GM19099 (cell line): ENCODE results near the gene SLC23A1.

Experiments
- POLR2A ChIP-seq: IDR thresholded peaks from 3 replicates; pipeline ENCODE4 v1.6.1; 2011; ENCODE audit warnings: low read depth; ENCODE audit not compliant: insufficient read length; ENCODE audit errors: extremely low read depth

The SLC23A1 gene

GRCh38 chr5:139369181-139369580 lies 13.9 kb downstream of the SLC23A1 start:
- TF ChIP-seq POLR2A, result no peak

- TF ChIP-seq POLR2A, result no peak
Measured at GRCh38 chr5:139368613-139369012, 14.5 kb downstream of the SLC23A1 start.

GRCh38 chr5:139364466-139364865 lies 18.6 kb downstream of the SLC23A1 start:
- no peak for TF ChIP-seq POLR2A

- no peak for TF ChIP-seq POLR2A
Measured at GRCh38 chr5:139363937-139364336, 19.2 kb downstream of the SLC23A1 start.

GRCh38 chr5:139361835-139362429 lies 21.2 kb downstream of the SLC23A1 start:
- TF ChIP-seq POLR2A, result no peak

- no peak for TF ChIP-seq POLR2A
Measured at GRCh38 chr5:139360384-139360783, 22.7 kb downstream of the SLC23A1 start.

GRCh38 chr5:139358064-139358463 lies 25.0 kb downstream of the SLC23A1 start:
- no peak for TF ChIP-seq POLR2A

GRCh38 chr5:139354186-139354585 lies 28.9 kb downstream of the SLC23A1 start:
- no peak for TF ChIP-seq POLR2A

- TF ChIP-seq POLR2A, result no peak
Measured at GRCh38 chr5:139344177-139344576, 38.9 kb downstream of the SLC23A1 start.

GRCh38 chr5:139343476-139343875 lies 39.6 kb downstream of the SLC23A1 start:
- TF ChIP-seq POLR2A, result no peak

GRCh38 chr5:139342423-139342723 lies 40.7 kb downstream of the SLC23A1 start:
- no peak for TF ChIP-seq POLR2A

GRCh38 chr5:139341689-139342422 lies 41.2 kb downstream of the SLC23A1 start, which contains the start of gene PAIP2:
Gene PAIP2, plus strand, starts transcription at chr5:139341854. Its CDS starts 21,931 bp downstream, at chr5:139363785.
- peak; percentile 79 for TF ChIP-seq POLR2A

- no peak for TF ChIP-seq POLR2A
Measured at GRCh38 chr5:139341187-139341688, 41.9 kb downstream of the SLC23A1 start.

GRCh38 chr5:139340051-139340450 lies 43.0 kb downstream of the SLC23A1 start:
- no peak for TF ChIP-seq POLR2A

GRCh38 chr5:139335811-139336210 lies 47.3 kb downstream of the SLC23A1 start:
- TF ChIP-seq POLR2A, result no peak
